Neutrophil (primary cell): ENCODE data around the gene GMEB2.

Experiments used
- H3K27ac ChIP-seq: fragments of 200-600 bp; sonication (generic); 2 replicates; pipeline ENCODE4 v1.5.1; 2016; ENCODE audit warnings: mild to moderate bottlenecking, moderate library complexity
- H3K27me3 ChIP-seq: fragments of 200-600 bp; sonication (generic); 2 replicates; pipeline ENCODE4 v1.6.0; 2016; ENCODE audit warnings: mild to moderate bottlenecking
- H3K36me3 ChIP-seq: fragments of 200-600 bp; sonication (generic); 2 replicates; pipeline ENCODE4 v1.5.1; 2017
- H3K4me1 ChIP-seq, 2 experiments: fragments of 200-600 bp in 1 of 2; sonication (generic) in 1 of 2; 1 replicate in 1 of 2; 2 replicates in 1 of 2; pipeline versions ENCODE4 v1.5.1 to v1.6.1; 2013 to 2016; ENCODE audit warnings: low read depth in 1 of 2, low read length in 1 of 2, mild to moderate bottlenecking in 1 of 2, moderate library complexity in 1 of 2; ENCODE audit not compliant: control insufficient read depth in 1 of 2, insufficient read depth in 1 of 2
- H3K4me3 ChIP-seq, 2 experiments: fragments of 200-600 bp in 1 of 2; sonication (generic) in 1 of 2; 1 replicate in 1 of 2; 2 replicates in 1 of 2; pipeline ENCODE4 v1.5.1; 2013 to 2016; ENCODE audit warnings: low read depth in 1 of 2, low read length in 1 of 2, mild to moderate bottlenecking in 1 of 2, moderate library complexity in 1 of 2
- H3K9me3 ChIP-seq: fragments of 200-600 bp; sonication (generic); 2 replicates; pipeline ENCODE4 v1.5.1; 2016
- CTCF ChIP-seq: fragments of 200-600 bp; sonication (generic); IDR thresholded peaks from 2 replicates; pipeline ENCODE4 v1.5.1; 2016; ENCODE audit warnings: antibody characterized with exemption

Gene GMEB2

GRCh38 chr20:63552481-63553249 is 74.2 kb downstream of the GMEB2 start:
- H3K4me3 ChIP-seq, result peak overlapping the region in 1 of 2 experiments; percentile 55
- H3K27me3 ChIP-seq, result peaks cover 91% of the 10 kb centered on the region
- H3K4me1 ChIP-seq, result peaks cover 9 to 17% of the 10 kb centered on the region in 2 experiments
- TF ChIP-seq CTCF, result no peak
- no peak overlapping the region for H3K27ac ChIP-seq
- peaks cover 22% of the 10 kb centered on the region for H3K36me3 ChIP-seq
- H3K9me3 ChIP-seq, result no peaks in the 10 kb centered on the region

DNA sequence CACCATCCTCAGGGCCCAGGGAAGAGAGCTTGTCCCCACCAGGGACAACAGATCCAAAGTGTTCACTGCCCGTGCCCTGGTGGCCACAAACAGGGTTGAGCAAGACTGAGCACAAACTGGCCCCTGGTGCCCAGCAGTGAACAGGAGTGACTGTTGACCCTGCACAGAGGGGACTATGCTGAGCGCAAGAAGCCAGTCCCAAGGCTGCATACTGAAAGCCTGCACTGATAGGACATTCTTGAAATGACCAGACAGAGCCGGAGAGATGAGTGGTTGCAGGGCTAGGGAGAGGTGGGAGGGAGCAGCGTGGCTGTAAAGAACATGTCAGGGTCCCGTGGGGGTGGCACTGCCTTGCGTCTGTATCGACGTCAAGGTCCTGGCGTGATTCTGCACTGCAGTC is 75.8 kb downstream of the GMEB2 start:
- peaks cover 7% of the 10 kb centered on the region for H3K36me3 ChIP-seq
- no peak overlapping the region for H3K27ac ChIP-seq
- peaks cover 9 to 17% of the 10 kb centered on the region in 2 experiments for H3K4me1 ChIP-seq
- peaks cover 100% of the 10 kb centered on the region for H3K27me3 ChIP-seq
- TF ChIP-seq CTCF, result no peak
- no peak overlapping the region for H3K4me3 ChIP-seq
- no peaks in the 10 kb centered on the region for H3K9me3 ChIP-seq

DNA sequence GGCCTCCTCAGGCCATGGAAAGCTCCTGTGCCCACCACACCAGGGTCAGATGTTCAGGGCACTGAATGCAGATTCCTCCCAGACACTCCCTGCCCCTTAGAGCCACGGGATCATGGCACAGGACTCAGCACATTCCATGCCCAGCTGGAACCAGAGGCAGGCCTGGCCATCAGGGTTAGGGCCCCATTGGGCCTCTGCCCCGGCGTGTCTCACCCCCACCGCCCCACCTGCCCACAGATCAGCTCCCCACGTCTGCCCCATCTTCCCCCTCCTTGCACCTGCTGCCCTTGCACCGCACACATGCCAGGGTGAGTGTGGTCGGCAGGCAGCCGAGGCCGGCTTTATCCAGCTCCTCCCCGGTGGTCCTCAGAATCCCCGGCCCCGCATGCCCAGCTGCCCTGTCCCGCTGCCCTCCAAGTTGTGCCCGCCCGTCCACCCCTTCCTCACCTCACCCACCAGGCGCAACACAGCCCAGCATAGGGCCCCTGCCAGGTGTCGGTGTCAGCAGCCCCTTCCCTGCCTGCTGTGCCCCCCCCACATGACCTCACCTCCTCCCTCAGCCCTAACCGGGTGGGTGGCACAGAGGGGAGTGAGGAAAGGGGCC is 77.1 kb downstream of the GMEB2 start:
- Histone ChIP-seq H3K36me3 (no peaks in the 10 kb centered on the region), H3K4me1 (peaks cover 9 to 17% of the 10 kb centered on the region in 2 experiments), H3K4me3 (no peak overlapping the region), H3K27me3 (peaks cover 100% of the 10 kb centered on the region), H3K27ac (no peak overlapping the region), H3K9me3 (no peaks in the 10 kb centered on the region)
- TF ChIP-seq CTCF, result no peak

GRCh38 chr20:63549019-63549418 is 77.9 kb downstream of the GMEB2 start:
- no peaks in the 10 kb centered on the region for H3K36me3 ChIP-seq
- H3K9me3 ChIP-seq, result no peaks in the 10 kb centered on the region
- peaks cover 100% of the 10 kb centered on the region for H3K27me3 ChIP-seq
- TF ChIP-seq CTCF, result no peak
- H3K4me1 ChIP-seq, result peaks cover 4 to 12% of the 10 kb centered on the region in 2 experiments
- H3K27ac ChIP-seq, result no peak overlapping the region
- no peak overlapping the region for H3K4me3 ChIP-seq

DNA sequence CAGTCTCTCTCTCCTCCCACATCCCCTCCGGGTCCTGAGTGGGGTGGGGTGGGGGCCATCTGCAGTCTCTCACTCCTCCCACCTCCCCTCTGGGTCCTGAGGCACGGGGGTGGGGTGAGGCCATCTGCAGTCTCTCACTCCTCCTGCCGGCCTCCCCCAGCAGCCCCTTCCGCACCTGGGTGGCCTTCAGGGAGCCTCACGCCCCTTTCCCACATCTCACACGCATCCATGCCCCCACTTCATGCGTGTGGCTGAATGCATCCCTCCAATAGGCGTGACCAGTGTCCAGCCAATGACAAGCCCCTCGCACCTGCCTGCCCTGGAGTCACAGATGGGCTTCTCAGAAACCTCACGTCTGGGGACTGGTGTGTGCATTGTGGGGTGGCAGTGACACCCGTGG is 78.4 kb downstream of the GMEB2 start:
- H3K36me3 ChIP-seq, result no peaks in the 10 kb centered on the region
- peaks cover 4 to 7% of the 10 kb centered on the region in 2 experiments for H3K4me1 ChIP-seq
- H3K4me3 ChIP-seq, result no peak overlapping the region
- TF ChIP-seq CTCF, result no peak
- H3K9me3 ChIP-seq, result no peaks in the 10 kb centered on the region
- peaks cover 96% of the 10 kb centered on the region for H3K27me3 ChIP-seq
- no peak overlapping the region for H3K27ac ChIP-seq
